Pancreas (tissue), 10 donors: Measurements from ENCODE around the gene FOXL2NB. TPM values are rescaled to one million over a fixed set of nuclear protein-coding genes. Genes with fewer than 3 reads are reported as not detected.

Experiments
- ATAC-seq, 4 donors: fragments of 200-7000 bp; cut with Tn5 transposase; one replicate each; pipeline versions ENCODE4 v1.8.0 to v1.9.1; 2020; ENCODE audit warnings: mild to moderate bottlenecking in 4 of 4, moderate library complexity in 4 of 4
- DNase-seq, 6 donors: peaks; one replicate each; pipeline ENCODE4 v3.0.0-alpha.2; 2020
- FAIRE-seq: peaks from 2 replicates; lab custom pipeline; 2012; peaks lifted over from hg19 to GRCh38; lab: Jason Lieb, UNC
- H3K27ac ChIP-seq, 4 donors: fragments of 200-600 bp; sonication (generic); 1 replicate in 3 of 4; 2 replicates in 1 of 4; pipeline versions ENCODE4 v1.5.0 to v1.8.0; 2020
- H3K27me3 ChIP-seq, 4 donors: fragments of 200-600 bp; one replicate each; pipeline ENCODE4 v1.8.0; 2021
- H3K36me3 ChIP-seq, 3 donors: fragments of 200-600 bp; sonication (generic) in 1 of 3; one replicate each; pipeline versions ENCODE4 v1.5.0 to v1.8.0; 2020 to 2021
- H3K4me1 ChIP-seq, 3 donors: fragments of 200-600 bp; one replicate each; pipeline ENCODE4 v1.8.0; 2021
- H3K4me3 ChIP-seq, 4 donors: fragments of 200-600 bp; sonication (generic) in 2 of 4; one replicate each; pipeline versions ENCODE4 v1.5.0 to v1.8.0; 2020 to 2021
- H3K9me3 ChIP-seq, 4 donors: fragments of 200-600 bp; one replicate each; pipeline ENCODE4 v1.8.0; 2021
- WGBS, 2 donors: extraction: QIAGEN DNeasy Blood & Tissue Kit; methylation state at CpG; one replicate each; pipeline ENCODE4 v1.1.7; 2013; 5-methylcytosine and 5-hydroxymethylcytosine counted together
- intact Hi-C, 3 donors: fragments of 100-400 bp; cut with DNase I; formaldehyde crosslinking; loops; one replicate each; pipeline versions ENCODE4 v1.11.1 to v1.14.2; 2022
- polyA plus RNA-seq, 2 donors: library from polyadenylated mRNA; stranded (reverse); fragments of 200-250 nt; gene quantifications; one replicate each; pipeline ENCODE4 v1.2.3, GENCODE V29; 2013
- total RNA-seq, 6 donors: library from RNA; stranded (reverse); fragmentation: NEBNext Ultra II Directional in 4 of 6; extraction: Animal tissue kit (Norgen Biotek cat#: 25700) in 4 of 6; gene quantifications; one replicate each; pipeline versions ENCODE4 v1.2.1 to v1.2.4, GENCODE V29; 2021 to 2023
- TF ChIP-seq, protein P1 (sequence below), 4 donors: fragments of 200-600 bp; sonication (generic) in 3 of 4; IDR thresholded peaks; one replicate each; pipeline versions ENCODE4 v1.5.0 to v1.8.0; 2021; ENCODE audit warnings: antibody characterized with exemption in 4 of 4
- donor health status: healthy with polysubstance abuse.
- donor health status: DM: no; HTN: no; CAD: no; lungs with moderate emphysema.
- donor health status: DM: no; HTN: no; CAD: no.
- donor health status: control.
- donor health status: control.
- donor health status: Bipolar disorder and iron deficiency.
- donor health status: DM: yes; HTN: yes; CAD: no.
- donor health status: DM: no; HTN: no; CAD: no.
- donor health status: DM: no; HTN: no; CAD: no.
- donor health status: DM: yes; HTN: yes; CAD: no.

FOXL2NB gene
- total and polyA plus RNA-seq, 8 donors = 0.09 to 0.22 TPM; not detected in 6

DNA sequence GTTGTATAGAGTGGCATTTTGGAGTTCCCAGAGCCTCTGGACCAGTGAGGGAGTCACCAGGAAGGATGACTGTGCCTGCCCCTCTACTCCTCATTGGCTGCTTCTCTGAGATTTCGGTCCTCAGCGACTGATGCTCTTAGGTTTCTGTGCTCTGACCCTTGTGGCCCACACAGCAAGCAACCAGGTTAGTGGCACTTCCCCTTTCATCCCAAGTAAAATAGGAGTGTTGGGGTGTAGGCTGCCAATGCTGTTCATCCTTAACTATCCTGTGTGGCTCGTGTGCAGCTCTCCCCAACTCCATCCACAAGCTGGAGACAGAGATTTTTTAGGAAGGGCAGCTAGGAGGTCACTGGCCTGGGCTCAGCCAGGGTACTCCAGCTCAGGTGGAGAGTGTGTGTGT is 37.8 kb downstream of the FOXL2NB start:
- DNase-seq = no peak
- H3K9me3 ChIP-seq = no peaks in the 10 kb centered on the region
- H3K4me1 ChIP-seq = no peaks in the 10 kb centered on the region
- intact Hi-C loops = no loop called here
- WGBS, 2 donors = 56 to 74% methylated on average over 3 of the region's 3 CpGs
- H3K27me3 ChIP-seq = no peaks in the 10 kb centered on the region
- ATAC-seq = no peak
- H3K36me3 ChIP-seq = no peaks in the 10 kb centered on the region
- FAIRE-seq = no peak
- no peak overlapping the region for H3K27ac ChIP-seq
- no peak overlapping the region for H3K4me3 ChIP-seq
- TF ChIP-seq, protein P1, sequence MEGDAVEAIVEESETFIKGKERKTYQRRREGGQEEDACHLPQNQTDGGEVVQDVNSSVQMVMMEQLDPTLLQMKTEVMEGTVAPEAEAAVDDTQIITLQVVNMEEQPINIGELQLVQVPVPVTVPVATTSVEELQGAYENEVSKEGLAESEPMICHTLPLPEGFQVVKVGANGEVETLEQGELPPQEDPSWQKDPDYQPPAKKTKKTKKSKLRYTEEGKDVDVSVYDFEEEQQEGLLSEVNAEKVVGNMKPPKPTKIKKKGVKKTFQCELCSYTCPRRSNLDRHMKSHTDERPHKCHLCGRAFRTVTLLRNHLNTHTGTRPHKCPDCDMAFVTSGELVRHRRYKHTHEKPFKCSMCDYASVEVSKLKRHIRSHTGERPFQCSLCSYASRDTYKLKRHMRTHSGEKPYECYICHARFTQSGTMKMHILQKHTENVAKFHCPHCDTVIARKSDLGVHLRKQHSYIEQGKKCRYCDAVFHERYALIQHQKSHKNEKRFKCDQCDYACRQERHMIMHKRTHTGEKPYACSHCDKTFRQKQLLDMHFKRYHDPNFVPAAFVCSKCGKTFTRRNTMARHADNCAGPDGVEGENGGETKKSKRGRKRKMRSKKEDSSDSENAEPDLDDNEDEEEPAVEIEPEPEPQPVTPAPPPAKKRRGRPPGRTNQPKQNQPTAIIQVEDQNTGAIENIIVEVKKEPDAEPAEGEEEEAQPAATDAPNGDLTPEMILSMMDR (IDR thresholded peaks at IDR 0.05) = no peak

DNA sequence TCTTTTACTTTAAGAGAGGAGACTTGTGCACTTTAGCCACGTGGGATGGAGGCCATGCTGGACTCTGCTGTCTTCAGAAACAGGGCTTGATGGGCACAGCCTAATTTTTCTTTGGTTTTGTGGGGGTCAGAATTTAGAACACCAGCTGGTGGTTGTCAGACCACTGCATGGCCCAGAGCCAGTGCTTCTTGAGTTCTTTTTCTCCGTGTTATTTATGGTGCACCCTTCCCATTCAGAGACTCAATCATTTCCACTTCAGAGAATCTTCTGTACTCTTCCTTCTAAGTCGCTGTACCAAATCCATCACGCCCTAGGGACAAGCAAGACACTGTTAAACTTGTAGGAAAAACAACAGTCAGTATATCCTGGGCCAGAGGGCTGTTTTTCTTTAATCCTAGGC is 38.9 kb downstream of the FOXL2NB start:
- ATAC-seq = no peak
- H3K36me3 ChIP-seq = no peaks in the 10 kb centered on the region
- no peaks in the 10 kb centered on the region for H3K27me3 ChIP-seq
- TF ChIP-seq, protein P1 (IDR thresholded peaks at IDR 0.05) = no peak
- no peak for DNase-seq
- H3K4me3 ChIP-seq = no peak overlapping the region
- H3K9me3 ChIP-seq = no peaks in the 10 kb centered on the region
- H3K27ac ChIP-seq = no peak overlapping the region
- no peaks in the 10 kb centered on the region for H3K4me1 ChIP-seq
- intact Hi-C loops = no loop called here
- FAIRE-seq = no peak
- WGBS, 2 donors = 67 to 73% methylated on average over 4 of the region's 4 CpGs

DNA sequence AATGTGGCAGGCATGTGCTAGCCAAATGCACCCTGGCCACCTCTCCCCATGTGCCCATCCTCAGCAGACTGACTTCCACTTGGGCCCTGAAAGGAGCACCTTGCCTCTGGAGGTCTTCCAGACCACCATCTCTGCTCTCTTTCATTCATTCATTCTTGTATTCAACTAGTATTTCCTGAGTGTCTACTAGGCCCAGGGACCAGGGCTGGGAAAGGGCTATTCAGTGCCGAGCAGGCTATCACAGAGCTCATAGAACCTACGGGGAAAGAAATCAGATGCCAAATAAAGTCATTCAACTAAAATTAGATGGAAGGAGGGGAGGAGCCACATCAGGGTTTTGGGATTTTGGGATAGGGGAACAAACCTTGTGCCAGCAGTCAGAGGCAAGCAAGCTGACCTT is 40.2 kb downstream of the FOXL2NB start:
- no peak overlapping the region for H3K4me3 ChIP-seq
- no peak for DNase-seq
- 89 to 94% methylated on average over 2 of the region's 2 CpGs for WGBS, 2 donors
- FAIRE-seq = no peak
- TF ChIP-seq, protein P1 (IDR thresholded peaks at IDR 0.05) = no peak
- H3K36me3 ChIP-seq = no peaks in the 10 kb centered on the region
- H3K27ac ChIP-seq = no peak overlapping the region
- no peak for ATAC-seq
- no peaks in the 10 kb centered on the region for H3K9me3 ChIP-seq
- intact Hi-C loops = no loop called here
- H3K27me3 ChIP-seq = no peaks in the 10 kb centered on the region
- no peaks in the 10 kb centered on the region for H3K4me1 ChIP-seq

DNA sequence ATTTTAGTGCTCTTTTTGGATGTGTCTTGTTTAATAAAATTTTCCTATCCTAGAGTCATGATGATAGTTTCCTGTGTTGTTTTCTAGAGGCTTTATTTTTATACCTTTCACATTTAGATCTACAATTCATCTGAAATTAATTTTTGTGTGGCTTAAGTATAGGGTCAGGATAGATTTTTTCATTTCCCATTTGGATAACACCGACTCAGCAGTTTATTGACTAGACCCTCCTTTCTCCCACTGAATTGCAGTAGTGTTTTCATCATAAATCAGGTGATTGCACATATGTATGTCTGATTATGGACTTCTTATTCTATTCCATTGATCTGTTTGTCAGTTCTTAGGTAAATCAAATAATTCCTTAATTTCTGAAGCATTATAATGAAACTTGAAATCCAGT is 48.7 kb downstream of the FOXL2NB start:
- ATAC-seq = no peak
- no peaks in the 10 kb centered on the region for H3K4me1 ChIP-seq
- H3K36me3 ChIP-seq = no peaks in the 10 kb centered on the region
- no peak for DNase-seq
- no peak overlapping the region for H3K27ac ChIP-seq
- intact Hi-C loops = no loop called here
- H3K9me3 ChIP-seq = no peaks in the 10 kb centered on the region
- WGBS, 2 donors = 72 to 76% methylated on average over 1 of the region's 1 CpG
- H3K27me3 ChIP-seq = no peaks in the 10 kb centered on the region
- H3K4me3 ChIP-seq = no peak overlapping the region
- no peak for FAIRE-seq
- TF ChIP-seq, protein P1 (IDR thresholded peaks at IDR 0.05) = no peak

Other genes with a start within 250 kb of the FOXL2NB start
- 10 to 100 TPM; 23.0 to 36.4 (median 25.4) TPM for gene PIK3CB, start 112.3 kb upstream of the FOXL2NB start, total RNA-seq
- 1 to 10 TPM; 8.2 to 9.7 TPM for gene PIK3CB, start 112.3 kb upstream of the FOXL2NB start, polyA plus RNA-seq
- gene FOXL2, start 80 bp upstream of the FOXL2NB start, total RNA-seq = under 1 TPM; 0.04 to 0.28 (median 0.11) TPM
- gene FOXL2, start 80 bp upstream of the FOXL2NB start, polyA plus RNA-seq = under 1 TPM; 0.02 to 0.04 TPM
- gene PRR23A, start 59.1 kb downstream of the FOXL2NB start, total RNA-seq = not detected
- not detected for gene PRR23A, start 59.1 kb downstream of the FOXL2NB start, polyA plus RNA-seq
- not detected for gene PRR23B, start 73.7 kb downstream of the FOXL2NB start, total RNA-seq
- gene PRR23B, start 73.7 kb downstream of the FOXL2NB start, polyA plus RNA-seq = not detected
- gene PRR23C, start 97.7 kb downstream of the FOXL2NB start, total RNA-seq = not detected
- gene PRR23C, start 97.7 kb downstream of the FOXL2NB start, polyA plus RNA-seq = not detected